GM08714 (cell line): Measurements from ENCODE around the gene RNF40.
A peak's percentile ranks its signal among the peaks of the same experiment; 100 is the strongest.

Source experiments
- H3K4me3 ChIP-seq: fragments of 200-500 bp; sonication (Bioruptor generic); 2 replicates; pipeline ENCODE4 v1.5.1; 2014; ENCODE audit warnings: mild to moderate bottlenecking, low read length, inconsistent platforms
- ZNF274 ChIP-seq: IDR thresholded peaks from 2 replicates; pipeline ENCODE4 v1.6.1; 2012; ENCODE audit warnings: mild to moderate bottlenecking, low read depth, low read length

Gene RNF40

GRCh38 chr16:30764816-30765465, 2.8 kb downstream of the RNF40 start:
- no peak overlapping the region for H3K4me3 ChIP-seq
- TF ChIP-seq ZNF274: no peak

DNA sequence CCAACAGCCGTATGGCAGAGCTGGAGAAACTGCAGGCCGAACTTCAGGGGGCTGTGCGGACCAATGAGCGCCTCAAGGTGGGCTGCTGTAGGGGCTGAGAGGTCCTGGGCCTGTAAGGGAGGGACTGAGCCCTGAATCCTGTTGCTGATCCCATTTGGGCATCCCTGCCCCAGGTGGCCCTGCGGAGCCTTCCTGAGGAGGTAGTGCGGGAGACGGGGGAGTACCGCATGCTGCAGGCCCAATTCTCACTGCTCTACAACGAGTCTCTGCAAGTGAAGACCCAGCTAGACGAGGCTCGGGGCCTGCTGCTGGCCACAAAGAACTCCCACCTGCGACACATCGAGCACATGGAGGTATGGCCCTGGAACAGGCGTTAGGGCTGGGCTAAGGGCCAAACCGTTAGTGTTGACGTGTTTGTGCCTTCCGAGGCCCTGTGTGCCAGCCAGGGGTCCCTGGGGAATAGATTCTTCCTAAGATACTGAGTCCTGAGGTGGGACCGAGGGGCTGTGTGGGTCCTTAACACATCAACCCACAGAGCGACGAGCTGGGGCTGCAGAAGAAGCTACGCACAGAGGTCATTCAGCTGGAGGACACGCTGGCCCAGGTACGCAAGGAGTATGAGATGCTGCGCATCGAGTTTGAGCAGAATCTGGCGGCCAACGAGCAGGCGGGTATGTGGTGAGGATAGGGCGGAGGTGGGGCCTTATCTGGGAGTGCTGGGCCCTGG, 4.2 kb downstream of the RNF40 start:
- TF ChIP-seq ZNF274: no peak
- H3K4me3 ChIP-seq: no peak overlapping the region

DNA sequence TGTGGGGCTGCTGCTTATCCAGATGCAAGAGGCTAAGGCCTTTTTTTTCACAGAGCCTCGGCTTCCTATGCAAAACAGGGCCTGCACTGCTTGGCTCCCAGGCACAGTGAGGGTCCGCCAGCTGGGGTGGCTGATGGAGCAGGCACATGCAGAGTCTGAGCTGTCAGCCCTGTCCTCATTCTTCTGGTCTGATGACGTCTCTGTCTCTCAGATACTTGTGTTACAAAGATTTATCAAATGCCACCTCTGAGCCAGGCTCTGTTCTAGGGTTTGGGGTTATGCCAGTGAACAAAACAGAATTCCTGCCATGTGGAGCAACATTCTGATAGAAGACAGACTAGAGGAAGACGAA, 4.8 kb downstream of the RNF40 start:
- no peak for TF ChIP-seq ZNF274
- no peak overlapping the region for H3K4me3 ChIP-seq

DNA sequence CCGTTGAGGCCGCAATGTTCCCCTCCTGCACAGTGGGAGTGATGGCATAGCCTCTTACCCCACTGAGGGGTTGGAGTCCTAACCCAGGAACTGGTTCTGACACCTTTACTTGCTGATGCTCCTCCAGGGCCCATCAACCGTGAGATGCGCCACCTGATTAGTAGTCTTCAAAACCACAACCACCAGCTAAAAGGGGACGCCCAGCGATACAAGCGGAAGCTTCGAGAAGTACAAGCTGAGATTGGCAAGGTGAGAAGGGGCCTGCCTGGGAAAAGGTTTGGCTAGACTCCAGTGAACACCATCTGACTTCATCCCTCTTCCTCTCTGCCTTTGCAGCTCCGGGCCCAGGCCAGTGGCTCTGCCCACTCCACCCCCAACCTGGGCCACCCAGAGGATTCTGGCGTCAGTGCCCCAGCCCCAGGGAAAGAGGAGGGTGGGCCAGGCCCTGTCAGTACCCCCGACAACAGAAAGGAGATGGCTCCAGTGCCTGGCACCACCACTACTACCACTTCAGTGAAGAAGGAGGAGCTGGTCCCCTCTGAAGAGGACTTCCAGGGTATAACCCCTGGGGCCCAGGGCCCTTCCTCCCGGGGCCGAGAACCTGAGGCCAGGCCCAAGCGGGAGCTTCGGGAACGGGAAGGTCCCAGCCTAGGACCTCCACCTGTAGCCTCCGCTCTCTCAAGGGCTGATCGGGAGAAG, 5.8 kb downstream of the RNF40 start:
- TF ChIP-seq ZNF274: no peak
- H3K4me3 ChIP-seq: no peak overlapping the region

DNA sequence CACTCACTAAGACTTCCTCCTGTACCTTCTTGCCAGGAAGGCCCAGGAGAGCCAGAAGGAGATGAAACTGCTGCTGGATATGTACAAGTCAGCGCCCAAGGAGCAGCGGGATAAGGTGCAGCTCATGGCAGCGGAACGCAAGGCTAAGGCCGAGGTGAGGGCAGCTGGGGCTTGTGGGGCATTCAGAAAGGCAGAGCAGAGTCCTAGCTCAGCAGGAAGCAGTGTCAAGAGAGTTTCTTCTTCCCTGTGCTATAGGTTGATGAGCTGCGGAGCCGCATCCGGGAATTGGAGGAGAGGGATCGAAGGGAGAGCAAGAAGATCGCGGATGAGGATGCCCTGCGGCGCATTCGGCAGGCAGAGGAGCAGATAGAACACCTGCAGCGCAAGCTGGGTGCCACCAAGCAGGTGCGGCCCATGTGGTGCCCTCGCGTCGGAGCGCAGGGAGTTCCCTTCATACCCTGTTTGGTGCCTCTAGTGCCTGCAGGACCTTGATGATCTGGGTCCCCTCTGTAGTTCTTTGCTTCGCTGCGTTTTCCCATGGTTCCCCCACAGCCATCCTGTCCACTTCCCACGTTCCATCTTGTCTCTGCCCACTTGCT, 6.6 kb downstream of the RNF40 start:
- no peak overlapping the region for H3K4me3 ChIP-seq
- no peak for TF ChIP-seq ZNF274

DNA sequence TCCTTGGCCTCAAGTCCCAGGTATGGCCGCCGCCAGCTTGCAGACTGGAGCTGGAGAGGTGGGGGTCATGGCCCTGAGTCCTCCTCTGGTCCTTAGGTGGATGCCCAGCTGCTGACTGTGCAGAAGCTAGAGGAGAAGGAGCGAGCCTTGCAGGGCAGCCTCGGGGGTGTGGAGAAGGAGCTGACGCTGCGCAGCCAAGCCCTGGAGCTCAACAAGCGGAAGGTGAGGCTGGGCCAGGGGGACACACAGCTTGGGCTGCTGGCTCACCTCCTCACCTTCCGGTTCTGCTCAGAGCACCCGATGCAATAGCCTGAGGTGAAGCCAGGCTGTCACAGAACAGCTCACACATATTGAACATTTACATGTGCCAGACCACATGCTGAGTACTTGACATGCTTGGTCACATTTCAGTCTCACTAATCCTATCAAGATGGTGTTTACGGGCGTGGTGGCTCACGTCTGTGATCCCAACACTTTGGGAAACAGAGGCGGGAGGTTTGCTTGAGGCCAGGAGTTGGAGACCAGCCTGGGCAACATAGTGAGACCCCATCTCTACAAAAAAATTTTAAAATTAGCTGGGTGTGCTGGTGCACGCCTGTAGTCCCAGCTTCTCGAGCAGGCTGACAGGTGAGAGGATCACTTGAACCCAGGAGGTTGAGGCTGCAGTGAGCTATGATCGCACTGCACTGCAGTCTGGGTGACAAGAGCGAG, 7.4 kb downstream of the RNF40 start:
- H3K4me3 ChIP-seq: no peak overlapping the region
- no peak for TF ChIP-seq ZNF274

GRCh38 chr16:30771726-30772125, 9.6 kb downstream of the RNF40 start:
- H3K4me3 ChIP-seq: no peak overlapping the region
- TF ChIP-seq ZNF274: no peak

DNA sequence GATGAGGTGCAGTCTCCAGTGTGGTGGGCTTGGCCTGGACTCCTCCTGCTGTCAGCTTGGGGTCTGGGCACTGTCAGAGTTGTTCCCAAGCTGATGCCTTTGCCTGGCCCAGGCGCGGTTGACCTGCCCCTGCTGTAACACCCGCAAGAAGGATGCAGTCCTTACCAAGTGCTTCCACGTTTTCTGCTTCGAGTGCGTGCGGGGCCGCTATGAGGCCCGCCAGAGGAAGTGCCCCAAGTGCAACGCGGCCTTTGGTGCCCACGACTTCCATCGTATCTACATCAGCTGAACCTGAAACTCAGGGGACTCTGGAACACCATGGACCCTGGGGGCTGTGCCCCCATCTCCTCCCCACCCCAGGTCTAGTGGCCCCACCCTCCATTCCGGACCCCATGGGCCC, 11.7 kb downstream of the RNF40 start:
- no peak overlapping the region for H3K4me3 ChIP-seq
- no peak for TF ChIP-seq ZNF274

- TF ChIP-seq ZNF274: no peak
- no peak overlapping the region; the same call in 1 of the 2 replicates for H3K4me3 ChIP-seq
These were observed 12.4 kb downstream of the RNF40 start for GRCh38 chr16:30774367-30775130.

GRCh38 chr16:30775131-30775391, 12.9 kb downstream of the RNF40 start:
- TF ChIP-seq ZNF274: no peak
- peak overlapping the region; percentile 62; the same call in 1 of the 2 replicates for H3K4me3 ChIP-seq

DNA sequence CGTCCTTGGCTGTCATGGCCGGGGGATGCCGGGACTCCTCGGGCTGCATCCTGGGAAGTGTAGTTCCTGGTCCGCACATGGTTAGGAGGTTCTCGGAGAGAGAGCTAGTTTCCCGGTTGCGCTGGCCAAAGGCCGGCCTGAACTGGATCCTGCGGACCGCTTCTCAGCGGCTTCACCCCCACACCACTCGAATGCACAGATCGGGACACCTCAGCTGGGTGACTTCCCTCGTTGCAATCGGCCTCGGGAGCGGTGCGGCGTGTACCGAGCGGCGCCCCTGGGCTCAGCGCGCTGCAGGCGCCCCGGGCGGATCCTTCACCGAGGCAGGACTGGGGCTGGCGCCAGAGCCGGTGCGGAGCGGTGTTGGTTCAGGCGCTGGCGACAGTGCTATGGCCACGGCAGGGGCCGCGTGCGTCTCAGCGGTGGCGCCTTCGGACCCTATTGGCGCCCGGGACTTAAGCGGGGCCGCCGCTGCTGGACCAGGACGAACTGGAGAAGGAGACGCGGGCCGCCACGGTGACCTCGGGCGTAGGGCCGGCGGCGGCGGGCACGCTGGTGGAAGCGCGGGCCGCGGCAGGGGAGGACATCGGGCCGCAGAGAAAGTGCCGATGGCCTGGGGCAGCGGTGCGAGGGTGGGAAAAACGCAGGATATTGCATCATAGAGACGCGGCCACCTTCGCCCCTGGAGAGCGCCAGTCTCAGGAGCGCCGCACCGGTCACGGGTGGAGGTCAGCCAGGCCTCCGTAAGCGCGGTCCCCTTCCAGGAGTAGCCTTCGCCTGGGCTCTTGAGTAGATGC, 13.5 kb downstream of the RNF40 start:
- peak overlapping the region; percentile 62 for H3K4me3 ChIP-seq
- TF ChIP-seq ZNF274: no peak

- H3K4me3 ChIP-seq: no peak overlapping the region
- no peak for TF ChIP-seq ZNF274
These were observed 15.6 kb downstream of the RNF40 start for GRCh38 chr16:30777591-30778297.
